CD4-positive, alpha-beta T cell treated with Interferon gamma for 1 hour (primary cell): ENCODE measurements around the gene EPS8.
"Not testable (repeated sequence)": the region's sequence is repeated elsewhere in the genome, so short reads cannot be mapped to it uniquely, and the experiment has no call there.

Experiments used
- DNase-seq: peaks from one replicate; pipeline ENCODE4 v3.0.0-alpha.2; 2020

Gene EPS8

GRCh38 chr12:15752785-15753184, 36.4 kb downstream of the EPS8 start:
- DNase-seq, result no peak

GRCh38 chr12:15751741-15752140, 37.4 kb downstream of the EPS8 start:
- no peak for DNase-seq

- DNase-seq, result no peak
These were observed 39.3 kb downstream of the EPS8 start for GRCh38 chr12:15749937-15750336.

- DNase-seq, result not testable (repeated sequence)
These were observed 47.3 kb downstream of the EPS8 start for GRCh38 chr12:15741870-15742269.

GRCh38 chr12:15741082-15741481, 48.1 kb downstream of the EPS8 start:
- no peak for DNase-seq

GRCh38 chr12:15740389-15740788, 48.8 kb downstream of the EPS8 start:
- not testable (repeated sequence) for DNase-seq

GRCh38 chr12:15738438-15739015, 50.7 kb downstream of the EPS8 start:
- DNase-seq, result no peak

- no peak for DNase-seq
These were observed 53.2 kb downstream of the EPS8 start for GRCh38 chr12:15735837-15736615.

- no peak for DNase-seq
These were observed 56.1 kb downstream of the EPS8 start for GRCh38 chr12:15733136-15733535.

GRCh38 chr12:15732341-15733061, 56.7 kb downstream of the EPS8 start:
- DNase-seq, result no peak

- DNase-seq, result no peak
These were observed 57.2 kb downstream of the EPS8 start for GRCh38 chr12:15731940-15732339.

- no peak for DNase-seq
These were observed 60.1 kb downstream of the EPS8 start for GRCh38 chr12:15729097-15729496.

- DNase-seq, result no peak
These were observed 61.0 kb downstream of the EPS8 start for GRCh38 chr12:15728118-15728598.

- DNase-seq, result no peak
These were observed 62.4 kb downstream of the EPS8 start for GRCh38 chr12:15726878-15727150.

GRCh38 chr12:15726027-15726877, 62.9 kb downstream of the EPS8 start:
- no peak for DNase-seq

- no peak for DNase-seq
These were observed 66.2 kb downstream of the EPS8 start for GRCh38 chr12:15722951-15723350.

GRCh38 chr12:15721316-15722115, 67.7 kb downstream of the EPS8 start:
- no peak for DNase-seq

- no peak for DNase-seq
These were observed 68.9 kb downstream of the EPS8 start for GRCh38 chr12:15720295-15720694.

- no peak for DNase-seq
These were observed 70.0 kb downstream of the EPS8 start for GRCh38 chr12:15719230-15719629.

GRCh38 chr12:15717940-15718567, 71.1 kb downstream of the EPS8 start:
- DNase-seq, result no peak

- DNase-seq, result no peak
These were observed 72.6 kb downstream of the EPS8 start for GRCh38 chr12:15716581-15716980.

- no peak for DNase-seq
These were observed 74.9 kb downstream of the EPS8 start for GRCh38 chr12:15714256-15714655.
